Trophoblast cell (in vitro differentiated cells and primary cell): Measurements from ENCODE around the gene TRAPPC2.
A peak's percentile ranks its signal among the peaks of the same experiment; 100 is the strongest.

Source experiments
- DNase-seq, 2 donors: peaks; one replicate each; pipeline ENCODE4 v3.0.0-alpha.2; 2016
- H2AFZ ChIP-seq: 2 replicates; pipeline ENCODE4 v1.6.1; 2013; ENCODE audit warnings: low read length, moderate library complexity, mild to moderate bottlenecking; ENCODE audit not compliant: insufficient read depth, poor library complexity
- H2AK5ac ChIP-seq: 2 replicates; pipeline ENCODE4 v1.6.1; 2013; ENCODE audit warnings: mild to moderate bottlenecking, low read length
- H2BK120ac ChIP-seq: 2 replicates; pipeline ENCODE4 v1.6.1; 2013; ENCODE audit warnings: low read length, mild to moderate bottlenecking, moderate library complexity; ENCODE audit not compliant: insufficient read depth, poor library complexity
- H2BK12ac ChIP-seq: 2 replicates; pipeline ENCODE4 v1.6.1; 2013; ENCODE audit warnings: mild to moderate bottlenecking, low read length, moderate library complexity
- H2BK5ac ChIP-seq: 2 replicates; pipeline ENCODE4 v1.6.1; 2013; ENCODE audit warnings: low read length, low read depth, moderate library complexity, mild to moderate bottlenecking; ENCODE audit not compliant: poor library complexity
- H3K14ac ChIP-seq: 2 replicates; pipeline ENCODE4 v1.6.1; 2013; ENCODE audit warnings: mild to moderate bottlenecking, low read length
- H3K18ac ChIP-seq: 2 replicates; pipeline ENCODE4 v1.6.1; 2013; ENCODE audit warnings: mild to moderate bottlenecking, low read length
- H3K23ac ChIP-seq: 2 replicates; pipeline ENCODE4 v1.6.1; 2013; ENCODE audit warnings: low read length
- H3K27ac ChIP-seq: 2 replicates; pipeline ENCODE4 v1.5.1; 2013; ENCODE audit warnings: low read depth, mild to moderate bottlenecking, inconsistent platforms, low read length, moderate library complexity
- H3K27me3 ChIP-seq: 2 replicates; pipeline ENCODE4 v1.6.1; 2013; ENCODE audit warnings: inconsistent platforms, mild to moderate bottlenecking, low read length, moderate library complexity; ENCODE audit not compliant: insufficient read depth
- H3K36me3 ChIP-seq, 2 experiments: 1 replicate in 1 of 2; 2 replicates in 1 of 2; pipeline ENCODE4 v1.6.1; 2013; ENCODE audit warnings: low read length in 2 of 2, mild to moderate bottlenecking in 2 of 2, moderate library complexity in 1 of 2; ENCODE audit not compliant: insufficient read depth in 2 of 2, control insufficient read depth in 1 of 2
- H3K4ac ChIP-seq: 2 replicates; pipeline ENCODE4 v1.6.1; 2013; ENCODE audit warnings: low read depth, mild to moderate bottlenecking, low read length, moderate library complexity
- H3K4me1 ChIP-seq, 2 experiments: 1 replicate in 1 of 2; 2 replicates in 1 of 2; pipeline ENCODE4 v1.6.1; 2013; ENCODE audit warnings: low read length in 2 of 2, mild to moderate bottlenecking in 2 of 2, moderate library complexity in 1 of 2; ENCODE audit not compliant: insufficient read depth in 2 of 2, control insufficient read depth in 1 of 2
- H3K4me2 ChIP-seq: 2 replicates; pipeline ENCODE4 v1.6.1; 2013; ENCODE audit warnings: inconsistent platforms, mild to moderate bottlenecking, low read length, moderate library complexity
- H3K4me3 ChIP-seq: 2 replicates; pipeline ENCODE4 v1.5.1; 2013; ENCODE audit warnings: mild to moderate bottlenecking, low read depth, low read length, inconsistent platforms
- H3K79me1 ChIP-seq: one replicate; pipeline ENCODE4 v1.6.1; 2013; ENCODE audit warnings: low read length
- H3K79me2 ChIP-seq: 2 replicates; pipeline ENCODE4 v1.6.1; 2013; ENCODE audit warnings: low read length, mild to moderate bottlenecking; ENCODE audit not compliant: control insufficient read depth, insufficient read depth, poor library complexity
- H3K9ac ChIP-seq: 2 replicates; pipeline ENCODE4 v1.6.1; 2013; ENCODE audit warnings: mild to moderate bottlenecking, low read length
- H3K9me3 ChIP-seq: 2 replicates; pipeline ENCODE4 v1.6.1; 2013; ENCODE audit warnings: low read depth, mild to moderate bottlenecking, control low read depth, inconsistent platforms, low read length; ENCODE audit not compliant: insufficient read depth
- H4K12ac ChIP-seq: 2 replicates; pipeline ENCODE4 v1.6.1; 2013; ENCODE audit warnings: low read depth, mild to moderate bottlenecking, low read length, moderate library complexity
- H4K8ac ChIP-seq: 2 replicates; pipeline ENCODE4 v1.6.1; 2013; ENCODE audit warnings: low read depth, mild to moderate bottlenecking, low read length, moderate library complexity
- H4K91ac ChIP-seq: one replicate; pipeline ENCODE4 v1.6.1; 2013; ENCODE audit warnings: low read depth, mild to moderate bottlenecking, low read length, moderate library complexity
- WGBS: extraction: QIAGEN DNeasy Blood & Tissue Kit; methylation state at CpG from one replicate; pipeline ENCODE4 v1.1.7; 2013; ENCODE audit warnings: missing lambda C conversion rate; ENCODE audit not compliant: insufficient read length, insufficient coverage; ENCODE audit errors: extremely low coverage; 5-methylcytosine and 5-hydroxymethylcytosine counted together

The TRAPPC2 gene

GRCh38 chrX:13689741-13690211, 44.6 kb downstream of the TRAPPC2 start:
- Histone ChIP-seq H3K4me3 (peak overlapping the region; percentile 84), H3K4me1 (peaks cover 4 to 9% of the 10 kb centered on the region in 2 experiments), H3K4ac (peak overlapping the region; percentile 55), H2BK120ac (peak overlapping the region; percentile 93), H3K36me3 (peaks cover 0 to 1% of the 10 kb centered on the region in 2 experiments), H2AK5ac (peak overlapping the region; percentile 73), H3K27ac (peak overlapping the region; percentile 97), H3K18ac (peak overlapping the region; percentile 96), H3K79me1 (peaks cover 8% of the 10 kb centered on the region), H3K79me2 (peaks cover 12% of the 10 kb centered on the region), H3K27me3 (no peaks in the 10 kb centered on the region), H2AFZ (no peak overlapping the region), H3K14ac (peak overlapping the region; percentile 93), H4K91ac (peak overlapping the region; percentile 88), H3K9me3 (no peaks in the 10 kb centered on the region), H4K8ac (peak overlapping the region; percentile 84), H3K4me2 (peak overlapping the region; percentile 64), H3K23ac (no peak overlapping the region), H2BK5ac (peak overlapping the region; percentile 88), H3K9ac (peak overlapping the region; percentile 86), H4K12ac (no peak overlapping the region), H2BK12ac (no peak overlapping the region)
- DNase-seq: peak; percentile 8 to 61
- no CpG with 5 or more reads among the region's 16 CpGs for WGBS

- Histone ChIP-seq H2AK5ac (peak within 1 kb of the TSS; percentile 73), H3K9me3 (no peaks in the 10 kb centered on the region), H3K36me3 (no peaks in the 10 kb centered on the region), H3K23ac (no peak within 1 kb of the TSS), H4K91ac (peak within 1 kb of the TSS; percentile 88), H4K12ac (peak within 1 kb of the TSS; percentile 88), H3K27ac (peak within 1 kb of the TSS; percentile 97), H3K4me1 (peaks cover 0 to 5% of the 10 kb centered on the region in 2 experiments), H2AFZ (no peak within 1 kb of the TSS), H2BK5ac (peak within 1 kb of the TSS; percentile 88), H3K79me2 (peaks cover 10% of the 10 kb centered on the region), H3K9ac (peak within 1 kb of the TSS; percentile 86), H2BK120ac (peak within 1 kb of the TSS; percentile 93), H3K27me3 (no peaks in the 10 kb centered on the region), H3K14ac (peak within 1 kb of the TSS; percentile 93), H2BK12ac (peak within 1 kb of the TSS; percentile 59), H3K18ac (peak within 1 kb of the TSS; percentile 96), H4K8ac (peak within 1 kb of the TSS; percentile 84), H3K79me1 (peaks cover 8% of the 10 kb centered on the region), H3K4ac (peak within 1 kb of the TSS; percentile 95), H3K4me3 (peak within 1 kb of the TSS; percentile 84), H3K4me2 (peak within 1 kb of the TSS; percentile 73)
- DNase-seq: peak; percentile 49 to 78
- WGBS: no CpG with 5 or more reads among the region's 68 CpGs
Observed at GRCh38 chrX:13688958-13689740, 45.3 kb downstream of the TRAPPC2 start, which contains the start of gene RAB9A. Gene RAB9A, plus strand, starts transcription at chrX:13689128. Its CDS starts 19,619 bp downstream, at chrX:13708747.

DNA sequence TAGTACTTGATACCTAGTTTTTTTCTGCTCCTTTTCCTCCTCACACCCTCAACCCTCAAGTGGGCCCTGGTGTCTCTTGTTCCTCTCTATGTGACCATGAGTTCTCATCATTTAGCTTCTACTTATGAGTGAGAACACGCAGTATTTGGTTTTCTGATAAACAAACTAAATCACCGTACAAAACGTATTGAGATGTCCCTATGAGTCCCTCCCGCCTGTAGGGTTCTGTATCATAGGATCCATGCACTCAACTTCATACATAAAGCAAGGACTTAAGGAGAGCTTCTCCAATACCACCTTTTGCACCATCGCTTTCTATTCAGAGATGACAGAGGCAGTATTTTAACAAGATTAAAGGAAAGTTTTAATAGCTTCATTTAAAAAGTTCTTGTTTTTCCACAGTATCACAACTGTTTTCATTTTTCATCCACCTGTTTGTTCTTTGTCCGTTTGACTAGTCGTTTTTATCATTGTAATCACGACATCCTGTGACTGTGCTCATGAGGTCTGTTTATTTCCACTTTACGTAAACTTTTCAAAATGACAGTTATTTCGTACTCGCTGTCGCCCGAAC, 45.9 kb downstream of the TRAPPC2 start:
- Histone ChIP-seq H3K9ac (no peak overlapping the region), H3K79me1 (peaks cover 8% of the 10 kb centered on the region), H4K12ac (no peak overlapping the region), H2BK120ac (no peak overlapping the region), H4K8ac (no peak overlapping the region), H3K4ac (no peak overlapping the region), H2BK5ac (no peak overlapping the region), H3K23ac (no peak overlapping the region), H3K9me3 (no peaks in the 10 kb centered on the region), H3K27me3 (no peaks in the 10 kb centered on the region), H3K27ac (no peak overlapping the region), H2BK12ac (no peak overlapping the region), H2AK5ac (no peak overlapping the region), H3K14ac (no peak overlapping the region), H3K79me2 (peaks cover 10% of the 10 kb centered on the region), H3K4me2 (peak overlapping the region; percentile 73), H3K4me3 (no peak overlapping the region), H2AFZ (no peak overlapping the region), H4K91ac (no peak overlapping the region), H3K36me3 (no peaks in the 10 kb centered on the region), H3K18ac (no peak overlapping the region), H3K4me1 (peaks cover 0 to 5% of the 10 kb centered on the region in 2 experiments)
- DNase-seq: no peak
- WGBS: no CpG with 5 or more reads among the region's 13 CpGs

DNA sequence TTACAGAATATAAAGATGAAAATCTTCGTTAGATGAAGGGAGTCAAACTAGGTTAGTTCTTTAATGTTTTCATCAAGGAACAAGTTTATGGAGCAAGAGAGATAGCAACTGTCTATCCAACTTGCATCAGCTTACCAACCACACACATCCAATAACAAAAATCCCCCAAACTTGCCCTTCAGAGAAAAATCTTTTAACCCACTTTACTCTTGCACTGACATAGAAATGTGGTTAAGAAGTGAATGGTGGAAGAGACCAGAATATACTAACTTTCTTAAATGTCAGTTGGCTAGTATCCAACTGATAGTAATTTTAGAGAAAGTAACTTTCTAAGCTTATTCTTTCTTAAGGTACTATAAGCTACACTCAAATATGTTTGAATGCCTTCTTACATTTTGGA, 47.2 kb downstream of the TRAPPC2 start:
- Histone ChIP-seq H3K27ac (no peak overlapping the region), H4K12ac (no peak overlapping the region), H2AFZ (no peak overlapping the region), H2BK5ac (no peak overlapping the region), H3K9ac (no peak overlapping the region), H3K4me2 (no peak overlapping the region), H3K9me3 (no peaks in the 10 kb centered on the region), H3K4me1 (no peaks in the 10 kb centered on the region), H3K79me2 (peaks cover 10% of the 10 kb centered on the region), H3K4me3 (no peak overlapping the region), H2AK5ac (no peak overlapping the region), H3K36me3 (no peaks in the 10 kb centered on the region), H4K91ac (no peak overlapping the region), H3K27me3 (no peaks in the 10 kb centered on the region), H4K8ac (no peak overlapping the region), H3K4ac (no peak overlapping the region), H2BK12ac (no peak overlapping the region), H3K79me1 (peaks cover 8% of the 10 kb centered on the region), H3K14ac (no peak overlapping the region), H3K18ac (no peak overlapping the region), H2BK120ac (no peak overlapping the region), H3K23ac (no peak overlapping the region)
- WGBS: no CpG with 5 or more reads among the region's 1 CpG
- DNase-seq: no peak
